GM23338 (cell line): Measurements from ENCODE around the gene CACNA1D. TPM values are rescaled to one million over a fixed set of nuclear protein-coding genes. Genes with fewer than 3 reads are reported as not detected.

Experiments
- ATAC-seq: fragments of 200-7000 bp; cut with Tn5 transposase; 3 replicates; pipeline ENCODE4 v1.9.1; 2020
- DNase-seq: peaks from one replicate; pipeline ENCODE4 v3.0.0-alpha.2; 2015; ENCODE audit warnings: low spot score
- H2AFZ ChIP-seq: fragments of 200-600 bp; sonication (generic); 2 replicates; pipeline ENCODE4 v1.8.0; 2016; ENCODE audit warnings: antibody characterized with exemption, mild to moderate bottlenecking, moderate library complexity
- H3F3A ChIP-seq: fragments of 200-600 bp; sonication (generic); replicated peaks from 2 replicates; pipeline ENCODE4 v1.8.0; 2017; ENCODE audit warnings: antibody characterized with exemption, mixed run types, low read depth
- H3K27ac ChIP-seq: fragments of 200-600 bp; sonication (generic); 2 replicates; pipeline ENCODE4 v1.6.1; 2016; ENCODE audit warnings: low read depth
- H3K27me3 ChIP-seq: fragments of 200-600 bp; sonication (generic); 2 replicates; pipeline ENCODE4 v1.8.0; 2016; ENCODE audit warnings: mild to moderate bottlenecking, mixed run types, moderate library complexity; ENCODE audit not compliant: insufficient read depth
- H3K36me3 ChIP-seq: fragments of 200-600 bp; sonication (generic); 2 replicates; pipeline ENCODE4 v1.8.0; 2016; ENCODE audit warnings: mild to moderate bottlenecking; ENCODE audit not compliant: insufficient read depth
- H3K4me1 ChIP-seq: fragments of 200-600 bp; sonication (generic); 2 replicates; pipeline ENCODE4 v1.8.0; 2016; ENCODE audit warnings: mild to moderate bottlenecking, moderate library complexity; ENCODE audit not compliant: insufficient read depth
- H3K4me2 ChIP-seq: fragments of 200-600 bp; sonication (generic); 2 replicates; pipeline ENCODE4 v1.7.1; 2017; ENCODE audit warnings: mixed run types
- H3K4me3 ChIP-seq: fragments of 200-600 bp; sonication (generic); 2 replicates; pipeline ENCODE4 v1.6.1; 2016; ENCODE audit warnings: mixed run types
- H3K79me2 ChIP-seq: fragments of 200-600 bp; sonication (generic); replicated peaks from 2 replicates; pipeline ENCODE4 v1.8.0; 2017; ENCODE audit warnings: mild to moderate bottlenecking; ENCODE audit not compliant: insufficient read depth
- H3K9me2 ChIP-seq: fragments of 200-600 bp; sonication (generic); 2 replicates; pipeline ENCODE4 v1.8.0; 2017; ENCODE audit not compliant: insufficient read depth
- H4K20me1 ChIP-seq: fragments of 200-600 bp; sonication (generic); replicated peaks from 2 replicates; pipeline ENCODE4 v1.8.0; 2017; ENCODE audit warnings: mild to moderate bottlenecking; ENCODE audit not compliant: insufficient read depth
- H3K27ac Mint-ChIP-seq: 2 replicates; pipeline ENCODE4 v1.8.0; 2020; ENCODE audit warnings: inconsistent platforms, mild to moderate bottlenecking, moderate library complexity, mixed read lengths
- H3K27me3 Mint-ChIP-seq: 3 replicates; pipeline ENCODE4 v1.8.0; 2022; ENCODE audit warnings: low read depth, mild to moderate bottlenecking, moderate library complexity, mixed read lengths, inconsistent platforms; ENCODE audit not compliant: insufficient read depth, poor library complexity
- H3K36me3 Mint-ChIP-seq: 3 replicates; pipeline ENCODE4 v1.8.0; 2021; ENCODE audit warnings: low read depth, mild to moderate bottlenecking, inconsistent platforms, moderate library complexity, mixed read lengths
- H3K4me1 Mint-ChIP-seq: 3 replicates; pipeline ENCODE4 v1.8.0; 2020; ENCODE audit warnings: mild to moderate bottlenecking, inconsistent platforms, mixed read lengths
- H3K4me3 Mint-ChIP-seq: 3 replicates; pipeline ENCODE4 v1.8.0; 2021; ENCODE audit warnings: moderate library complexity, mild to moderate bottlenecking, inconsistent platforms, mixed read lengths
- H3K9me3 Mint-ChIP-seq: 3 replicates; pipeline ENCODE4 v1.8.0; 2020; ENCODE audit warnings: moderate library complexity, mild to moderate bottlenecking, inconsistent platforms, mixed read lengths
- CREB1 ChIP-seq: fragments of 250-450 bp; sonication (Bioruptor Pico); IDR thresholded peaks from 2 replicates; pipeline ENCODE4 v1.5.0; 2020; ENCODE audit warnings: low read depth, mild to moderate bottlenecking, moderate library complexity
- CTCF ChIP-seq, 2 experiments: fragments of 200-600 bp in 1 of 2; sonication (generic) in 1 of 2; conservative IDR thresholded peaks; 2 replicates each; pipeline versions ENCODE4 v1.5.1 to v1.6.1; 2016 to 2017; ENCODE audit warnings: antibody characterized with exemption in 2 of 2, low read depth in 2 of 2, mild to moderate bottlenecking in 2 of 2, moderate library complexity in 1 of 2
- ETS1 ChIP-seq: IDR thresholded peaks from 2 replicates; pipeline ENCODE4 v1.6.1; 2016; ENCODE audit warnings: antibody characterized with exemption
- EZH2 ChIP-seq: fragments of 200-600 bp; sonication (generic); IDR thresholded peaks from one replicate; pipeline ENCODE4 v1.8.0; 2017; ENCODE audit warnings: antibody characterized with exemption, mild to moderate bottlenecking, low read depth; ENCODE audit not compliant: unreplicated experiment
- EZH2phosphoT487 ChIP-seq: fragments of 200-600 bp; sonication (generic); IDR thresholded peaks from one replicate; pipeline ENCODE4 v1.8.1; 2018; ENCODE audit warnings: antibody characterized with exemption; ENCODE audit not compliant: unreplicated experiment
- NANOG ChIP-seq: IDR thresholded peaks from 2 replicates; pipeline ENCODE4 v1.6.1; 2016; ENCODE audit warnings: antibody characterized with exemption, borderline replicate concordance
- STAT1 ChIP-seq: IDR thresholded peaks from one replicate; pipeline ENCODE4 v1.6.1; 2016; ENCODE audit warnings: antibody characterized with exemption; ENCODE audit not compliant: unreplicated experiment
- ZNF114 ChIP-seq: fragments of 250-450 bp; sonication (Bioruptor Pico); IDR thresholded peaks from 2 replicates; pipeline ENCODE4 v1.5.0; 2020; ENCODE audit warnings: mild to moderate bottlenecking, moderate library complexity
- ZNF462 ChIP-seq: fragments of 250-450 bp; sonication (Bioruptor Pico); IDR thresholded peaks from 2 replicates; pipeline ENCODE4 v1.5.0; 2020; ENCODE audit warnings: mild to moderate bottlenecking, moderate library complexity
- polyA plus RNA-seq: library from polyadenylated mRNA; unstranded; fragments of >200 nt; fragmentation: Nextera tagmentation; extraction: Ambion mirVana; gene quantifications from 2 replicates; pipeline ENCODE4 v1.2.1, GENCODE V29; 2016
- total RNA-seq: library from RNA; depleted of rRNA; stranded (reverse); fragments of >200 nt; shearing (Covaris generic); gene quantifications from 2 replicates; pipeline ENCODE4 v1.2.3, GENCODE V29; 2014

CACNA1D gene
- total and polyA plus RNA-seq, 2 experiments from 2014 or later, result 1.7 to 1.8 TPM

- no peak for TF ChIP-seq STAT1
- H3K9me3 Mint-ChIP-seq, result no peaks in the 10 kb centered on the region
- no peak overlapping the region for H3K4me3 Mint-ChIP-seq
- no peaks in the 10 kb centered on the region for H4K20me1 ChIP-seq
- no peak overlapping the region for H3K4me2 ChIP-seq
- ATAC-seq (peak; percentile 50), DNase-seq (peak; percentile 21)
- no peaks in the 10 kb centered on the region for H3K4me1 ChIP-seq
- H3K27ac Mint-ChIP-seq, result no peak overlapping the region
- H3K9me2 ChIP-seq, result no peaks in the 10 kb centered on the region
- H3K27me3 ChIP-seq, result no peaks in the 10 kb centered on the region
- no peak overlapping the region for H2AFZ ChIP-seq
- no peaks in the 10 kb centered on the region for H3F3A ChIP-seq
- H3K36me3 ChIP-seq, result no peaks in the 10 kb centered on the region
- peaks cover 7% of the 10 kb centered on the region for H3K27me3 Mint-ChIP-seq
- H3K4me1 Mint-ChIP-seq, result peaks cover 16% of the 10 kb centered on the region
- no peak overlapping the region for H3K4me3 ChIP-seq
- no peaks in the 10 kb centered on the region for H3K36me3 Mint-ChIP-seq
- no peaks in the 10 kb centered on the region for H3K79me2 ChIP-seq
- H3K27ac ChIP-seq, result no peak overlapping the region
Measured at GRCh38 chr3:53803124-53803815, 308.9 kb downstream of the CACNA1D start.

GRCh38 chr3:53803816-53804695 is 309.6 kb downstream of the CACNA1D start:
- Histone ChIP-seq H3K9me2 (no peaks in the 10 kb centered on the region), H3K4me3 (no peak overlapping the region), H3K4me2 (no peak overlapping the region), H3K36me3 (no peaks in the 10 kb centered on the region), H2AFZ (no peak overlapping the region), H3K4me1 (no peaks in the 10 kb centered on the region), H3K27ac (no peak overlapping the region), H3K79me2 (no peaks in the 10 kb centered on the region), H4K20me1 (no peaks in the 10 kb centered on the region), H3K27me3 (no peaks in the 10 kb centered on the region), H3F3A (no peaks in the 10 kb centered on the region)
- ATAC-seq, result no peak; the same call in 2 of the 3 replicates
- Mint-ChIP-seq H3K27ac (no peak overlapping the region), H3K4me1 (peaks cover 16% of the 10 kb centered on the region), H3K4me3 (no peak overlapping the region), H3K9me3 (no peaks in the 10 kb centered on the region), H3K36me3 (no peaks in the 10 kb centered on the region), H3K27me3 (peaks cover 7% of the 10 kb centered on the region)
- no peak for TF ChIP-seq ZNF462
- no peak for TF ChIP-seq CTCF (conservative IDR thresholded peaks at IDR 0.05; ENCODE audit: low read depth in 2 of 2)
- TF ChIP-seq ETS1, result no peak
- no peak for TF ChIP-seq CREB1 (CRISPR knock-in tag)
- no peak for TF ChIP-seq EZH2phosphoT487
- TF ChIP-seq NANOG, result no peak
- no peak for TF ChIP-seq ZNF114 (CRISPR knock-in tag)
- TF ChIP-seq EZH2, result no peak
- TF ChIP-seq STAT1, result no peak
- no peak for DNase-seq
